Measurements from ENCODE around the gene EEFSEC.

DNA sequence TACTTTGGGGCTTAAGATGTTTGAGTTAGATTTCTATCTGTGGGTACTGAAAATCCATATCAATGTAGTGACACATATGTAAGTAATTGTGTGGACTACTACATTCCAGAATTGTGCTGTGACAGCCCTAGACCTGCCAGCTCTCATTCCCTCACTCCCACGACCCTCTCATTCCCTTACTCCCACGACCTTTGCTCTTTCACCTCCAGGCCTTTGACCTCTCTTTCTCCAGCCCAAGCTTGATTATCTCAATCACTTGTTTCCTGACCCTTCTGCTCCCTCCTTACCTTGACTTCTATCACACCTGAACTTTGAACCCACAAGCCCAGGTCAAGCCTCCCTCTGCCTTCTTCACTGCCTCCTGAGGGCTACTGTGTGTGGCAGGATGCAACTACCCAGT is 26.0 kb upstream of the EEFSEC start:
- TF ChIP-seq CTCF (IDR thresholded peaks at IDR 0.05) (no peak), POLR2AphosphoS5 (IDR thresholded peaks at IDR 0.05; ENCODE audit: low read depth, low read length) (no peak)
- TF ChIP-seq, protein P1, sequence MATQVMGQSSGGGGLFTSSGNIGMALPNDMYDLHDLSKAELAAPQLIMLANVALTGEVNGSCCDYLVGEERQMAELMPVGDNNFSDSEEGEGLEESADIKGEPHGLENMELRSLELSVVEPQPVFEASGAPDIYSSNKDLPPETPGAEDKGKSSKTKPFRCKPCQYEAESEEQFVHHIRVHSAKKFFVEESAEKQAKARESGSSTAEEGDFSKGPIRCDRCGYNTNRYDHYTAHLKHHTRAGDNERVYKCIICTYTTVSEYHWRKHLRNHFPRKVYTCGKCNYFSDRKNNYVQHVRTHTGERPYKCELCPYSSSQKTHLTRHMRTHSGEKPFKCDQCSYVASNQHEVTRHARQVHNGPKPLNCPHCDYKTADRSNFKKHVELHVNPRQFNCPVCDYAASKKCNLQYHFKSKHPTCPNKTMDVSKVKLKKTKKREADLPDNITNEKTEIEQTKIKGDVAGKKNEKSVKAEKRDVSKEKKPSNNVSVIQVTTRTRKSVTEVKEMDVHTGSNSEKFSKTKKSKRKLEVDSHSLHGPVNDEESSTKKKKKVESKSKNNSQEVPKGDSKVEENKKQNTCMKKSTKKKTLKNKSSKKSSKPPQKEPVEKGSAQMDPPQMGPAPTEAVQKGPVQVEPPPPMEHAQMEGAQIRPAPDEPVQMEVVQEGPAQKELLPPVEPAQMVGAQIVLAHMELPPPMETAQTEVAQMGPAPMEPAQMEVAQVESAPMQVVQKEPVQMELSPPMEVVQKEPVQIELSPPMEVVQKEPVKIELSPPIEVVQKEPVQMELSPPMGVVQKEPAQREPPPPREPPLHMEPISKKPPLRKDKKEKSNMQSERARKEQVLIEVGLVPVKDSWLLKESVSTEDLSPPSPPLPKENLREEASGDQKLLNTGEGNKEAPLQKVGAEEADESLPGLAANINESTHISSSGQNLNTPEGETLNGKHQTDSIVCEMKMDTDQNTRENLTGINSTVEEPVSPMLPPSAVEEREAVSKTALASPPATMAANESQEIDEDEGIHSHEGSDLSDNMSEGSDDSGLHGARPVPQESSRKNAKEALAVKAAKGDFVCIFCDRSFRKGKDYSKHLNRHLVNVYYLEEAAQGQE (IDR thresholded peaks at IDR 0.05; ENCODE audit: insufficient read depth in 1 of 2, low read depth in 2 of 2, low read length in 1 of 2): no peak

All from Panc1 (cell line).